ENCODE results near the gene BTBD7. TPM values are rescaled to one million over a fixed set of nuclear protein-coding genes. Genes with fewer than 3 reads are reported as not detected.
"Not testable (repeated sequence)": the region's sequence is repeated elsewhere in the genome, so short reads cannot be mapped to it uniquely, and the experiment has no call there.

The BTBD7 gene
- total RNA-seq, 2 donors from 2014 or later: 21.9 to 30.5 TPM

GRCh38 chr14:93369713-93370266 is 37.0 kb upstream of the BTBD7 start:
- DNase-seq (ENCODE audit: low spot score) (no peak), ATAC-seq (ENCODE audit: insufficient number of reproducible peaks, low FRiP score, low read depth) (no peak)
- Histone ChIP-seq H3K4me1 (ENCODE audit: control insufficient read depth in 1 of 2, low read depth in 2 of 2) (no peaks in the 10 kb centered on the region), H3K4me3 (no peak overlapping the region), H3K27ac (no peak overlapping the region), H3K27me3 (replicated peaks; ENCODE audit: insufficient read depth) (no peaks in the 10 kb centered on the region), H3K36me3 (no peaks in the 10 kb centered on the region), H3K9me3 (peaks cover 8% of the 10 kb centered on the region)
- TF ChIP-seq CTCF (IDR thresholded peaks at IDR 0.05): no peak

- Histone ChIP-seq H3K36me3 (no peaks in the 10 kb centered on the region), H3K27ac (no peak overlapping the region), H3K4me1 (ENCODE audit: control insufficient read depth in 1 of 2, low read depth in 2 of 2) (no peaks in the 10 kb centered on the region), H3K4me3 (no peak overlapping the region), H3K9me3 (peaks cover 8% of the 10 kb centered on the region), H3K27me3 (replicated peaks; ENCODE audit: insufficient read depth) (no peaks in the 10 kb centered on the region)
- DNase-seq (ENCODE audit: low spot score): no peak
- no peak for ATAC-seq (ENCODE audit: insufficient number of reproducible peaks, low FRiP score, low read depth)
- TF ChIP-seq CTCF (IDR thresholded peaks at IDR 0.05): no peak
Measured at GRCh38 chr14:93368996-93369712, 36.3 kb upstream of the BTBD7 start.

- not testable (repeated sequence) for H3K27me3 ChIP-seq (replicated peaks; ENCODE audit: insufficient read depth); H3K9me3 ChIP-seq; ATAC-seq (ENCODE audit: insufficient number of reproducible peaks, low FRiP score, low read depth); DNase-seq (ENCODE audit: low spot score); H3K4me3 ChIP-seq; H3K36me3 ChIP-seq; H3K27ac ChIP-seq; H3K4me1 ChIP-seq (ENCODE audit: control insufficient read depth in 1 of 2, low read depth in 2 of 2)
Measured at GRCh38 chr14:93354873-93355272, 22.0 kb upstream of the BTBD7 start.

- H3K27me3 ChIP-seq (replicated peaks; ENCODE audit: insufficient read depth): no peaks in the 10 kb centered on the region
- no peaks in the 10 kb centered on the region for H3K4me1 ChIP-seq (ENCODE audit: control insufficient read depth in 1 of 2, low read depth in 2 of 2)
- no peak for TF ChIP-seq CTCF (IDR thresholded peaks at IDR 0.05)
- no peak overlapping the region for H3K27ac ChIP-seq
- DNase-seq (ENCODE audit: low spot score) (no peak), ATAC-seq (ENCODE audit: insufficient number of reproducible peaks, low FRiP score, low read depth) (no peak)
- no peaks in the 10 kb centered on the region for H3K9me3 ChIP-seq
- no peaks in the 10 kb centered on the region for H3K36me3 ChIP-seq
- no peak overlapping the region for H3K4me3 ChIP-seq
Measured at GRCh38 chr14:93348292-93348691, 15.5 kb upstream of the BTBD7 start.

- Histone ChIP-seq H3K4me3 (no peak overlapping the region), H3K27me3 (replicated peaks; ENCODE audit: insufficient read depth) (no peaks in the 10 kb centered on the region), H3K27ac (no peak overlapping the region), H3K4me1 (ENCODE audit: control insufficient read depth in 1 of 2, low read depth in 2 of 2) (no peaks in the 10 kb centered on the region), H3K9me3 (no peaks in the 10 kb centered on the region), H3K36me3 (no peaks in the 10 kb centered on the region)
- ATAC-seq (ENCODE audit: insufficient number of reproducible peaks, low FRiP score, low read depth) (no peak), DNase-seq (ENCODE audit: low spot score) (no peak)
- TF ChIP-seq CTCF (IDR thresholded peaks at IDR 0.05): no peak
Measured at GRCh38 chr14:93347850-93348249, 15.0 kb upstream of the BTBD7 start.

Measured in thoracic aorta (tissue), 2 donors.